T-helper 1 cell treated with Interleukin-12 subunit alpha and Interleukin-12 subunit beta and Interleukin-4 antibody, amounts not matched to agents 30 μg/mL and 1 μg/mL, for 36 hours (primary cell): Measurements from ENCODE around the gene SOS2.
"Not testable (repeated sequence)": the region's sequence is repeated elsewhere in the genome, so short reads cannot be mapped to it uniquely, and the experiment has no call there.

Source experiments
- H3K27ac Mint-ChIP-seq: one replicate; pipeline ENCODE4 v1.8.0; 2021; ENCODE audit warnings: mild to moderate bottlenecking, mixed read lengths
- H3K27me3 Mint-ChIP-seq: one replicate; pipeline ENCODE4 v1.8.0; 2021; ENCODE audit warnings: low read depth, mixed read lengths
- H3K36me3 Mint-ChIP-seq: one replicate; pipeline ENCODE4 v1.8.0; 2021; ENCODE audit warnings: low read depth, mixed read lengths
- H3K4me1 Mint-ChIP-seq: one replicate; pipeline ENCODE4 v1.8.0; 2021; ENCODE audit warnings: low read depth, mixed read lengths
- H3K4me3 Mint-ChIP-seq: one replicate; pipeline ENCODE4 v1.8.0; 2021; ENCODE audit warnings: mild to moderate bottlenecking, moderate library complexity, mixed read lengths
- H3K9me3 Mint-ChIP-seq: one replicate; pipeline ENCODE4 v1.8.0; 2021; ENCODE audit warnings: mixed read lengths

The SOS2 gene

GRCh38 chr14:50210074-50210473, 21.3 kb downstream of the SOS2 start:
- Mint-ChIP-seq H3K4me1 (peaks cover 5% of the 10 kb centered on the region), H3K9me3 (no peaks in the 10 kb centered on the region), H3K36me3 (no peaks in the 10 kb centered on the region), H3K27me3 (no peaks in the 10 kb centered on the region), H3K27ac (no peak overlapping the region), H3K4me3 (no peak overlapping the region)

GRCh38 chr14:50198499-50198898, 32.9 kb downstream of the SOS2 start:
- Mint-ChIP-seq H3K36me3 (peaks cover 3% of the 10 kb centered on the region), H3K4me1 (no peaks in the 10 kb centered on the region), H3K27ac (no peak overlapping the region), H3K4me3 (no peak overlapping the region), H3K9me3 (no peaks in the 10 kb centered on the region), H3K27me3 (no peaks in the 10 kb centered on the region)

- Mint-ChIP-seq H3K4me3 (no peak overlapping the region), H3K4me1 (no peaks in the 10 kb centered on the region), H3K36me3 (peaks cover 10% of the 10 kb centered on the region), H3K9me3 (no peaks in the 10 kb centered on the region), H3K27me3 (no peaks in the 10 kb centered on the region), H3K27ac (no peak overlapping the region)
Measured at GRCh38 chr14:50191499-50191898, 39.9 kb downstream of the SOS2 start.

GRCh38 chr14:50186107-50186506, 45.3 kb downstream of the SOS2 start:
- Mint-ChIP-seq H3K4me1 (no peaks in the 10 kb centered on the region), H3K4me3 (no peak overlapping the region), H3K9me3 (no peaks in the 10 kb centered on the region), H3K36me3 (peaks cover 14% of the 10 kb centered on the region), H3K27me3 (no peaks in the 10 kb centered on the region), H3K27ac (no peak overlapping the region)

GRCh38 chr14:50173891-50174290, 57.5 kb downstream of the SOS2 start:
- H3K4me1 Mint-ChIP-seq = no peaks in the 10 kb centered on the region

GRCh38 chr14:50171895-50172294, 59.5 kb downstream of the SOS2 start:
- no peak overlapping the region for H3K4me3 Mint-ChIP-seq
- no peaks in the 10 kb centered on the region for H3K27me3 Mint-ChIP-seq
- H3K27ac Mint-ChIP-seq = no peak overlapping the region
- no peaks in the 10 kb centered on the region for H3K9me3 Mint-ChIP-seq
- peaks cover 3% of the 10 kb centered on the region for H3K36me3 Mint-ChIP-seq
- no peaks in the 10 kb centered on the region for H3K4me1 Mint-ChIP-seq

More at GRCh38 chr14:50173891-50174290, 57.5 kb downstream of the SOS2 start:
- H3K9me3 Mint-ChIP-seq = no peaks in the 10 kb centered on the region
- H3K27me3 Mint-ChIP-seq = no peaks in the 10 kb centered on the region
- no peak overlapping the region for H3K27ac Mint-ChIP-seq
- peaks cover 9% of the 10 kb centered on the region for H3K36me3 Mint-ChIP-seq
- H3K4me3 Mint-ChIP-seq = no peak overlapping the region

- not testable (repeated sequence) for H3K27ac Mint-ChIP-seq, H3K9me3 Mint-ChIP-seq, H3K4me1 Mint-ChIP-seq, H3K36me3 Mint-ChIP-seq, H3K4me3 Mint-ChIP-seq, H3K27me3 Mint-ChIP-seq
Measured at GRCh38 chr14:50167381-50167780, 64.0 kb downstream of the SOS2 start.

- H3K36me3 Mint-ChIP-seq = peaks cover 14% of the 10 kb centered on the region
- no peaks in the 10 kb centered on the region for H3K27me3 Mint-ChIP-seq
- H3K4me1 Mint-ChIP-seq = no peaks in the 10 kb centered on the region
- H3K9me3 Mint-ChIP-seq = no peaks in the 10 kb centered on the region
- no peak overlapping the region for H3K4me3 Mint-ChIP-seq
- no peak overlapping the region for H3K27ac Mint-ChIP-seq
Measured at GRCh38 chr14:50156111-50156510, 75.3 kb downstream of the SOS2 start.

GRCh38 chr14:50148799-50149198, 82.6 kb downstream of the SOS2 start:
- no peak overlapping the region for H3K4me3 Mint-ChIP-seq
- H3K27ac Mint-ChIP-seq = no peak overlapping the region
- H3K27me3 Mint-ChIP-seq = no peaks in the 10 kb centered on the region
- H3K36me3 Mint-ChIP-seq = peaks cover 17% of the 10 kb centered on the region
- H3K4me1 Mint-ChIP-seq = no peaks in the 10 kb centered on the region
- H3K9me3 Mint-ChIP-seq = no peaks in the 10 kb centered on the region

- Mint-ChIP-seq H3K4me1 (no peaks in the 10 kb centered on the region), H3K27ac (no peak overlapping the region), H3K9me3 (no peaks in the 10 kb centered on the region), H3K36me3 (peaks cover 2% of the 10 kb centered on the region), H3K27me3 (no peaks in the 10 kb centered on the region), H3K4me3 (no peak overlapping the region)
Measured at GRCh38 chr14:50139192-50139591, 92.2 kb downstream of the SOS2 start.

GRCh38 chr14:50127802-50128201, 103.6 kb downstream of the SOS2 start:
- peaks cover 29% of the 10 kb centered on the region for H3K36me3 Mint-ChIP-seq
- H3K9me3 Mint-ChIP-seq = no peaks in the 10 kb centered on the region
- peaks cover 8% of the 10 kb centered on the region for H3K4me1 Mint-ChIP-seq
- H3K27ac Mint-ChIP-seq = no peak overlapping the region
- no peak overlapping the region for H3K4me3 Mint-ChIP-seq
- H3K27me3 Mint-ChIP-seq = no peaks in the 10 kb centered on the region

GRCh38 chr14:50123062-50123461, 108.3 kb downstream of the SOS2 start:
- Mint-ChIP-seq H3K27me3 (no peaks in the 10 kb centered on the region), H3K4me1 (peaks cover 9% of the 10 kb centered on the region), H3K36me3 (peaks cover 24% of the 10 kb centered on the region), H3K9me3 (no peaks in the 10 kb centered on the region), H3K4me3 (no peak overlapping the region), H3K27ac (no peak overlapping the region)

GRCh38 chr14:50122291-50122690, 109.1 kb downstream of the SOS2 start:
- H3K27ac Mint-ChIP-seq = no peak overlapping the region
- H3K9me3 Mint-ChIP-seq = no peaks in the 10 kb centered on the region
- no peak overlapping the region for H3K4me3 Mint-ChIP-seq
- no peaks in the 10 kb centered on the region for H3K27me3 Mint-ChIP-seq
- peaks cover 9% of the 10 kb centered on the region for H3K4me1 Mint-ChIP-seq
- peaks cover 23% of the 10 kb centered on the region for H3K36me3 Mint-ChIP-seq

- Mint-ChIP-seq H3K36me3 (peaks cover 22% of the 10 kb centered on the region), H3K27ac (no peak overlapping the region), H3K4me3 (no peak overlapping the region), H3K27me3 (no peaks in the 10 kb centered on the region), H3K9me3 (no peaks in the 10 kb centered on the region), H3K4me1 (peaks cover 15% of the 10 kb centered on the region)
Measured at GRCh38 chr14:50121486-50121885, 109.9 kb downstream of the SOS2 start.

GRCh38 chr14:50117456-50117855, 113.9 kb downstream of the SOS2 start:
- Mint-ChIP-seq H3K27ac (no peak overlapping the region), H3K4me1 (peaks cover 17% of the 10 kb centered on the region), H3K9me3 (no peaks in the 10 kb centered on the region), H3K36me3 (peaks cover 25% of the 10 kb centered on the region), H3K27me3 (no peaks in the 10 kb centered on the region), H3K4me3 (no peak overlapping the region)

GRCh38 chr14:50116966-50117365, 114.4 kb downstream of the SOS2 start:
- H3K4me3 Mint-ChIP-seq = peak overlapping the region; percentile 96
- peaks cover 26% of the 10 kb centered on the region for H3K36me3 Mint-ChIP-seq
- H3K4me1 Mint-ChIP-seq = peaks cover 17% of the 10 kb centered on the region
- H3K27ac Mint-ChIP-seq = peak overlapping the region; percentile 97
- no peaks in the 10 kb centered on the region for H3K27me3 Mint-ChIP-seq
- no peaks in the 10 kb centered on the region for H3K9me3 Mint-ChIP-seq
